ENCODE measurements around the gene CHKA.

DNA sequence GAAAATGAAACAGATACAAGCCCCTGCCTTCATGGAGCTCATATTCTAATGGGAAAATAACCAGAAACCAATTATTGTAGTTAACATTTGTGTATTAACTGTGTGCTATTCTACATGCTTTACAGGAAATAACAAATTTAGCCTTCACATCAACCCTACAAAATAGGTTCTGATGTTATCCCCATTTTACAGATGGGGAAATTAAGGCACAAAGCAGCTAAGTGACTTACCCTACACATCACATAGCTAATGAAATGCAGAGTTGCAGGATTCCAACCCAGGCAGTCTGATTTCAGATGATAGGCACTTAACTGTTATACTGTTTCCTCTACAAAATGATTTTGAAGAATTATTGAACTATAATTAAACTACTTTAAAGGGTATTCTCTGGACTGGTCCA, 48.3 kb upstream of the CHKA start:
- no peak for TF ChIP-seq EZH2 (IDR thresholded peaks at IDR 0.05)
- TF ChIP-seq POLR2AphosphoS5 (IDR thresholded peaks at IDR 0.05; ENCODE audit: borderline replicate concordance, low read depth, low read length): no peak

All from SK-N-MC (cell line).